HFFc6 (cell line): Measurements from ENCODE around the gene KLHL41. TPM values are rescaled to one million over a fixed set of nuclear protein-coding genes. Genes with fewer than 3 reads are reported as not detected.

Source experiments
- DNase-seq: peaks from one replicate; pipeline ENCODE4 v3.0.0-alpha.2; 2018
- H3K27ac Mint-ChIP-seq: 2 replicates; pipeline ENCODE4 v1.8.0; 2020; ENCODE audit warnings: mild to moderate bottlenecking, mixed read lengths
- H3K27me3 Mint-ChIP-seq: 2 replicates; pipeline ENCODE4 v1.8.0; 2021; ENCODE audit warnings: mild to moderate bottlenecking, moderate library complexity, mixed read lengths; ENCODE audit not compliant: insufficient read depth
- H3K36me3 Mint-ChIP-seq: 2 replicates; pipeline ENCODE4 v1.8.0; 2021; ENCODE audit warnings: low read depth, mixed read lengths
- H3K4me1 Mint-ChIP-seq: 2 replicates; pipeline ENCODE4 v1.8.0; 2020; ENCODE audit warnings: low read depth, mixed read lengths
- H3K4me3 Mint-ChIP-seq: 2 replicates; pipeline ENCODE4 v1.8.0; 2020; ENCODE audit warnings: mild to moderate bottlenecking, moderate library complexity, mixed read lengths
- H3K9me3 Mint-ChIP-seq: 2 replicates; pipeline ENCODE4 v1.8.0; 2020; ENCODE audit warnings: mild to moderate bottlenecking, mixed read lengths
- CTCF ChIP-seq: fragments of 200-600 bp; sonication (generic); IDR thresholded peaks from 2 replicates; pipeline ENCODE4 v1.5.0; 2021; ENCODE audit warnings: antibody characterized with exemption, mild to moderate bottlenecking
- total RNA-seq, 6 experiments: library from RNA; stranded (reverse); fragmentation: NEBNext Ultra II Directional; extraction: Animal tissue kit (Norgen Biotek cat#: 25700); gene quantifications; 2 replicates in 1 of 6; 3 replicates in 5 of 6; pipeline ENCODE4 v1.2.3, GENCODE V29; 2021

Gene KLHL41
- total RNA-seq, 6 experiments from 2014 or later = 0.09 to 0.31 (median 0.20) TPM; not detected in 1

GRCh38 chr2:169468841-169469240 lies 40.7 kb upstream of the KLHL41 start:
- Mint-ChIP-seq H3K4me1 (peaks cover 19% of the 10 kb centered on the region), H3K9me3 (no peaks in the 10 kb centered on the region), H3K36me3 (no peaks in the 10 kb centered on the region), H3K27me3 (no peaks in the 10 kb centered on the region; the same call in 1 of the 2 replicates), H3K4me3 (no peak overlapping the region), H3K27ac (no peak overlapping the region)
- TF ChIP-seq CTCF = no peak
- no peak for DNase-seq

GRCh38 chr2:169469952-169470572 lies 39.4 kb upstream of the KLHL41 start:
- no peaks in the 10 kb centered on the region; the same call in 1 of the 2 replicates for H3K27me3 Mint-ChIP-seq
- DNase-seq = no peak
- no peak for TF ChIP-seq CTCF
- no peak overlapping the region for H3K4me3 Mint-ChIP-seq
- no peaks in the 10 kb centered on the region for H3K9me3 Mint-ChIP-seq
- H3K36me3 Mint-ChIP-seq = no peaks in the 10 kb centered on the region
- H3K27ac Mint-ChIP-seq = no peak overlapping the region
- H3K4me1 Mint-ChIP-seq = peaks cover 7% of the 10 kb centered on the region

GRCh38 chr2:169472249-169472648 lies 37.3 kb upstream of the KLHL41 start:
- TF ChIP-seq CTCF = no peak
- Mint-ChIP-seq H3K9me3 (no peaks in the 10 kb centered on the region), H3K36me3 (no peaks in the 10 kb centered on the region), H3K4me3 (no peak overlapping the region), H3K27ac (no peak overlapping the region), H3K4me1 (peaks cover 6% of the 10 kb centered on the region; the same call in 1 of the 2 replicates), H3K27me3 (no peaks in the 10 kb centered on the region; the same call in 1 of the 2 replicates)
- no peak for DNase-seq

GRCh38 chr2:169476459-169476858 lies 33.0 kb upstream of the KLHL41 start:
- no peak overlapping the region for H3K4me3 Mint-ChIP-seq
- no peaks in the 10 kb centered on the region; the same call in 1 of the 2 replicates for H3K27me3 Mint-ChIP-seq
- no peak for TF ChIP-seq CTCF
- no peak for DNase-seq
- peaks cover 32% of the 10 kb centered on the region for H3K4me1 Mint-ChIP-seq
- no peak overlapping the region for H3K27ac Mint-ChIP-seq
- no peaks in the 10 kb centered on the region for H3K36me3 Mint-ChIP-seq
- H3K9me3 Mint-ChIP-seq = no peaks in the 10 kb centered on the region

- H3K4me3 Mint-ChIP-seq = peak overlapping the region; percentile 93
- H3K36me3 Mint-ChIP-seq = peaks cover 2% of the 10 kb centered on the region; the same call in 1 of the 2 replicates
- peak overlapping the region; percentile 87; the same call in 1 of the 2 replicates for H3K27ac Mint-ChIP-seq
- peaks cover 26% of the 10 kb centered on the region for H3K4me1 Mint-ChIP-seq
- TF ChIP-seq CTCF = no peak
- no peaks in the 10 kb centered on the region for H3K9me3 Mint-ChIP-seq
- no peaks in the 10 kb centered on the region; the same call in 1 of the 2 replicates for H3K27me3 Mint-ChIP-seq
- no peak for DNase-seq
These were observed 31.2 kb upstream of the KLHL41 start for GRCh38 chr2:169478339-169478738.
